Measurements from ENCODE around the gene RABGGTA.
"Not testable (repeated sequence)": the region's sequence is repeated elsewhere in the genome, so short reads cannot be mapped to it uniquely, and the experiment has no call there.

RABGGTA gene

GRCh38 chr14:24259282-24260025 lies 11.9 kb downstream of the RABGGTA start:
- no peak for DNase-seq

GRCh38 chr14:24258548-24259265 lies 12.7 kb downstream of the RABGGTA start:
- no peak for DNase-seq

- no peak for DNase-seq
Measured at GRCh38 chr14:24258119-24258518, 13.3 kb downstream of the RABGGTA start.

- no peak for DNase-seq
Measured at GRCh38 chr14:24256960-24257359, 14.4 kb downstream of the RABGGTA start.

- DNase-seq = no peak
Measured at GRCh38 chr14:24255931-24256711, 15.3 kb downstream of the RABGGTA start.

GRCh38 chr14:24255438-24255837 lies 16.0 kb downstream of the RABGGTA start:
- no peak for DNase-seq

- no peak for DNase-seq
Measured at GRCh38 chr14:24254630-24255392, 16.6 kb downstream of the RABGGTA start.

- DNase-seq = no peak
Measured at GRCh38 chr14:24253936-24254335, 17.5 kb downstream of the RABGGTA start.

GRCh38 chr14:24252289-24253124 lies 18.9 kb downstream of the RABGGTA start:
- no peak for DNase-seq

- DNase-seq = no peak
Measured at GRCh38 chr14:24251880-24252288, 19.5 kb downstream of the RABGGTA start.

GRCh38 chr14:24250354-24250753 lies 21.0 kb downstream of the RABGGTA start:
- DNase-seq = no peak

GRCh38 chr14:24249230-24250021 lies 22.0 kb downstream of the RABGGTA start:
- no peak for DNase-seq

GRCh38 chr14:24247422-24247821 lies 24.0 kb downstream of the RABGGTA start:
- DNase-seq = no peak

- DNase-seq = no peak
Measured at GRCh38 chr14:24246765-24247212, 24.6 kb downstream of the RABGGTA start.

- not testable (repeated sequence) for DNase-seq
Measured at GRCh38 chr14:24245350-24245749, 26.0 kb downstream of the RABGGTA start.

- DNase-seq = no peak
Measured at GRCh38 chr14:24243336-24243836, 28.0 kb downstream of the RABGGTA start.

- DNase-seq = no peak
Measured at GRCh38 chr14:24241829-24242443, 29.5 kb downstream of the RABGGTA start.

GRCh38 chr14:24240110-24240918 lies 31.1 kb downstream of the RABGGTA start:
- no peak for DNase-seq

- DNase-seq = no peak
Measured at GRCh38 chr14:24238527-24239037, 32.8 kb downstream of the RABGGTA start.
